WTC11 (cell line): ENCODE measurements around the gene RIMKLB.

Experiments
- JUN ChIP-seq: sonication (generic); formaldehyde crosslinking; IDR thresholded peaks from 2 replicates; pipeline ENCODE4 v1.8.0; 2023; ENCODE audit warnings: mild to moderate bottlenecking, missing genetic modification reagents
- TF ChIP-seq, protein P1 (sequence below): fragments of 200-600 bp; IDR thresholded peaks from 2 replicates; pipeline ENCODE4 v1.8.0; 2022; ENCODE audit warnings: antibody characterized with exemption

DNA sequence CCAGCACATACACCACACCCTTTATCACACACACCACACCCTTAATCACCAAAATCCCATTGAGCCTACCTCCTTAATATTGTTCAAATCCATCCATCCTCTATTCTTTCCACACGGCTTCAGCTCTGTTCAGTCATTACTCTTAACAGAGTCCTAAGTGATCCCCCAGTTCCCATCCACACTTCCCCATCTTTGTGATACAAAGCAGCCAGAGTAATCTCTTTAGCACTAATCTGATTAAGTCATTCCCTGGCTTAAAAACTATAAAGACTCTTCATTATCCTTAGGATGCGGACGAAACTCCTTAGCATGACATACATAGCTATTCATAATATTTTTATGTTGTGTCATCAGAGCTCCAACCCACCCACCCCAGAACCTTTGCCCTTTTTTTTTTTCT, 20.4 kb upstream of the RIMKLB start:
- no peak for TF ChIP-seq JUN (CRISPR knock-in tag)
- TF ChIP-seq, protein P1, sequence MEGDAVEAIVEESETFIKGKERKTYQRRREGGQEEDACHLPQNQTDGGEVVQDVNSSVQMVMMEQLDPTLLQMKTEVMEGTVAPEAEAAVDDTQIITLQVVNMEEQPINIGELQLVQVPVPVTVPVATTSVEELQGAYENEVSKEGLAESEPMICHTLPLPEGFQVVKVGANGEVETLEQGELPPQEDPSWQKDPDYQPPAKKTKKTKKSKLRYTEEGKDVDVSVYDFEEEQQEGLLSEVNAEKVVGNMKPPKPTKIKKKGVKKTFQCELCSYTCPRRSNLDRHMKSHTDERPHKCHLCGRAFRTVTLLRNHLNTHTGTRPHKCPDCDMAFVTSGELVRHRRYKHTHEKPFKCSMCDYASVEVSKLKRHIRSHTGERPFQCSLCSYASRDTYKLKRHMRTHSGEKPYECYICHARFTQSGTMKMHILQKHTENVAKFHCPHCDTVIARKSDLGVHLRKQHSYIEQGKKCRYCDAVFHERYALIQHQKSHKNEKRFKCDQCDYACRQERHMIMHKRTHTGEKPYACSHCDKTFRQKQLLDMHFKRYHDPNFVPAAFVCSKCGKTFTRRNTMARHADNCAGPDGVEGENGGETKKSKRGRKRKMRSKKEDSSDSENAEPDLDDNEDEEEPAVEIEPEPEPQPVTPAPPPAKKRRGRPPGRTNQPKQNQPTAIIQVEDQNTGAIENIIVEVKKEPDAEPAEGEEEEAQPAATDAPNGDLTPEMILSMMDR = no peak
